Measurements from ENCODE around the gene RNF222.

GRCh38 chr17:8412089-8412488, 14.5 kb upstream of the RNF222 start:
- no peak for TF ChIP-seq CTCF (IDR thresholded peaks at IDR 0.05)
- no peak for TF ChIP-seq ZFX (IDR thresholded peaks at IDR 0.05; ENCODE audit: borderline replicate concordance)
